GM21367 (cell line): ENCODE measurements around the gene SVIL.
A peak's percentile ranks its signal among the peaks of the same experiment; 100 is the strongest.
"Not testable (repeated sequence)": the region's sequence is repeated elsewhere in the genome, so short reads cannot be mapped to it uniquely, and the experiment has no call there.

ENCODE experiments used
- ATAC-seq: cut with Tn5 transposase; IDR thresholded peaks from one replicate; pipeline ENCODE4 v1.9.1; 2021; ENCODE audit not compliant: unreplicated experiment

SVIL gene

DNA sequence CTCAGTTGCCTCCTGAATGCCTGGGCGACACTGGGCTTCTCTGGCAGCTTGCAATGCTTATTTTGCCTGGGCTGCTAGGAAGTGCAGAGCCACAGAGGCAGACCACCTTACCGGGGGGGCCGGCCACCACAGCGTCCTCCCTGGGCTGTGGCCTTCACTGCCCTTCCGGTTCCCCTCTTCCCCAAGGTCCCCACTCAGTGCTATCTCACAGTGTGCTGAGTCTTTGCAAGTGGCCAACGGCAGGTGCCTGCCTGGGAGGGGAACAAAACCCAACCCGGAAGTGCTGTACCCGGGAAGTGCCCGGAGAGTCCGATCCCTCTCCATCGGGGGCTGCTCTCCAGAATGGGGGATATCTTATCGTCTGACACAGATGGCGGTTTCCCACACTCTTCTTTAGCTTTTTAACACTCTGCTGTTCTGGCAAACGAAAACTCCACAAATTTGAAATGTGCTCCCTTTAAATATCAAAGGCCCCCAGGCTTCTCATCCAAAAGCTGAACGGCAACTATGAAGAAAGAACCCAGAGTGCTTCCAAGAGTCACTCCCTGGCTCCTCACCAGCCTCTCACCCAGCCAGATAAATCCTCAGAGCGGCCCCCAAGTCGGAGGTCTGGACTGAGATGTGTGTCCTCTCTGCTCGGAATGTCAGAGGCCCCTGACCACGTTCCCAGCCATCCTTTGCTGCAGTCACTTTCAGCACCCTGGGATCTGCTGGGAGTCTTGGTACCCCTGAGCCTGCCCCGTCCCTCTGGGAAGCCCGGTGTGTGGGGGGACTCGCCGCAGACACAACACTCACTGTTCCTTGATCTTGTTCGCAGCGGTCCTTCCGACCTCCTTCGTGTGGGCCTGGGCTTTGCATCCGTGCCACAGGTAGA lies 165.1 kb downstream of the SVIL start:
- no peak for ATAC-seq

DNA sequence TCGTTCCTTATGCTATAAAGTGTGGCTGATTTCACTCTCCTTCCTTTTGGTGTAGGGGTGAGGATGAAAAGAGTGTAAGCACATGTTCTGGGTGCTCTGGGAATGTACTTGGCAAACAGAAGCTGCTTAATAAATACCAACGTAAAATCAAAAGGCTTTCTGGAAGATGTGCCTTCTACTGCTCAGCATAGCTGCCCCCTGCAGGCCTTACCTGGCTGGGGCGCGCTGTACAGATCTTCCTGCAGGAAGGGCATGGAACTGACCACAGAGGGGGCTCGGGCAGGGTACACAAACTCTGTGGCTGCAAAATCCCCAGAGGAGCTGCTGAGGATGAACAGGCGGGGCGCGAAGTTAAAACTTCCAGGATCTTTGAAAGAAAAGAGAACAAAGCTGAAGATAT lies 169.4 kb downstream of the SVIL start:
- ATAC-seq = no peak

DNA sequence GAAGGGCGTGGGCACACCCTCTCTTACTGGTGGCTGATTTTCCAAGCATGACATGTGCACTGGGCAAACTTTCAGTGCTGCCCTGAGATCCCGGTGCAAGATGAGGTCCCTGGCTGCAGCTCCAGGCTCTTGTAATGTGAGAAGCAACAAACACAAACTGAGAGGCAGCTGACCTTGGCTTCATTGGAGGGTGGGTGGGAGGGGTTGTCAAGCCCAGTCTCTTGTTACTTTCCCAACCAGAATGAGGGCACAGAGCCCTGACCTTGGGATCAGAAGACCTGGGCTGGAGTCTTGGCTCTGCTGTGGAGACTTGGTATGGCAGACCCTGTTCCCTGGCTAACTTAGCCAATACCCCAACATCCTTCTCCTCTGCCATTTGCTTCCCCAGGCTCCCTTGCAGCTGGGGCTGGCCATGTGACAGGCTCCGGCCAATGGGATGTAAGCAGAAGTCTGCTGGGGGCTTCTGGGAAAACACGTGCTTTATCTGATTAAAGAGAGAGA lies 170.1 kb downstream of the SVIL start:
- ATAC-seq = not testable (repeated sequence)

DNA sequence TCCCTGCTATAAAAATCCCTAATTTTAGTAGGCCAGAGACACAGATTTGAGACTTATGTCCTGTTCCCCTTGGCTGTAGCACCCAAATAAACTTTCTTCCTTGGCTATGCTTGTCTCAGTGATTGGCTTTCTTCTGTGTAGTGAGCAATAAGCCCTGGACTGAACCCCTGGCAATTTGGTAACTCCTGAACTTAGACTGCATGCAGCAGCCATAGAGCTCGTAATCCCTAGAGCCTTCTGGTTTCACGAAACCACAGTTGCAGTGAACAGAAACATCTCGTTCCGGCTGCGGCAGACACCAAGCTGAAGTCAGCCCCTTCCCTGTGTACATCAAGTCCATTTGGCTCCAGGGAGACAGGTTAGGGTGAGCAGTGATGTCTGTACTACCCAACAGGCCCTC lies 173.7 kb downstream of the SVIL start:
- ATAC-seq = no peak

DNA sequence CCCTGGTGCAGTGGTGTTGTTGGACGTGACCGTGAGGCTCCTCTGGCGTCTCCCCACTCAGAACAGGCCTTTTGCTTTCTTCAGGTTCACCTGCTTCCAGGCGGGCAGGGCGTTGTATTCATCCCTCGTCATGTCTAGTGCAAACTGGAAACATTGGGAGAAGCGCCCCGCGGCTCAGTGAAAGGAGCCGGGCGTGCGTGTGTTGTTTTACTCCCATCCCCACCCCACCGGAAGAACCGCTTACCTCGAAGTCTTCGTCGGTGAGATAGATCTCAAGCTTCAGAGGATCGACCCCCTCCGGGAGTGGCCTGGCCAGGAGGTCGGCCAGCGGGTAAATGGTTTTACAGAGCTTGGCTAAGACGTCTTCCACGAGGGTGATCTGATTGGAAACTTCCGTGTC lies 176.6 kb downstream of the SVIL start:
- ATAC-seq = not testable (repeated sequence)

DNA sequence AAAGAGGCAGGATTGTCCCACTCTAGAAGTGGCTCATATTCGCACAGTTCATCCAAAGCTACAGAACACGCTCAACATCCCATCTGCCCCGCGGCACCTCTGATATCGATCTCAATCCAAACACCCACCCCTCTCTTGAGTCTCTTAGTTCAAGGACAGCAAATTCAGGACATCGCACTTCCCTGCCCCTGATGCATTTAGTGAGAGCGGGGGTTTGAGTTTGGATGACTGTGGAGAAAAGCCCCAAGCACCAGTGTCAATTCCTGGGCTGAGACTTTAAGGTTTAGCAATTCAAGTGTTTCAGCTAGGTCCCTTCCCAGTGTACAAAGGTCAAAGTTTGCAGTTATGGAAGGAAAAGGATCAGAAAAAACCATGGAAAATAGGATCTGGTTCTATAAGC lies 179.7 kb downstream of the SVIL start:
- no peak for ATAC-seq

DNA sequence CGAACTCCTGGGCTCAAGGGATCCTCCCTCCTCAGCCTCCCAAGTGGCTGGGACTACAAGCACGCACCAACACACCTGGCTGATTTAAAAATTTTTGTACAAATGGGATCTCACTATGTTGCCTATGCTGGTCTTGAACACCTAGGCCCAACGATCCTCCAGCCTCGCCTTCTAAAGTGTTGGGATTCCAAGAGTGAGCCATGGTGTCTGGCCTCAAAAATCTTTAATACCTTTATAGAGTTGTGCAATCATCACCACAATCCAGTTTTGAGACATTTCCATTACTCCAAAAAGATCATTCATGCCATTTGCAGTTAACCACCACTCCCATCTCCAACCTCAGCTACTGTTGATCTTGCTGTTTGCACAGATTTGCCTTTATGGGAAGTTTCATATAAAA lies 180.5 kb downstream of the SVIL start:
- ATAC-seq = no peak

DNA sequence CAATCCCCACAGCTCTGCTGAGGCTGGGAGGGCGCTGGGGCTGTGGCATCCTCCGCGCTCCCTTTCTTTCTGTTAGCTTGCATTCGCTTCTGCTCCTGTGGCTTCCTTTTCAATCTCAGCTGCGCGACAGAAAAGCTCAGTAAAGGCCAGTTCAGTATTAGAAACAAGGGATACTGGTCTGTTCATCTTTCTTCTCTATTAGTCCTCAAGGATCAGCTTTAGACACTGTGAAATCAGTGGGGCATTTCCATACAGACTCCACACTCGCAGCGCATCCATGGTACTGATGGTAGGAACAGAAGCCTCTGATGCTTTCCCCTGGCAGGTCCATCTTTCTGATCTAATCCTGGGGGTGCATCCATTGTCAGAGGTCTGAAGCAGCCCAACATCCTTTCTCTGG lies 182.2 kb downstream of the SVIL start:
- ATAC-seq = no peak

DNA sequence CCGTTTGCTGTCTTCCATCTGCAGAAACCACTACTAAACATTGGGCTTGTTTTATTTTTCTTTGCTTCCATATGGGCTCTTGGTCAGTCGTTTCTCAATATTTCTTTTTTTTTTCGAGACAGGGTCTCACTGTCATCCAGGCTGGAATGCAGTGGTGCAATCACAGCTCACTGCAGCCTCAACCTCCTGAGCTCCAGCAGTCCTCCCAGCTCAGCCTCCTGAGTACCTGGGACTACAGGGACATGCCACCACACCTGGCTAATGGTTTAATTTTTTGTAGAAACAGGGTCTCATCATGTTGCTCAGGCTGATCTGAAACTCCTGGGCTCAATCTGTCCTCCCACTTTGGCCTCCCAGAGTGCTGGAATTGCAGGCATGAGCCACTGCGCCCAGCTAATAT lies 182.8 kb downstream of the SVIL start:
- ATAC-seq = no peak

DNA sequence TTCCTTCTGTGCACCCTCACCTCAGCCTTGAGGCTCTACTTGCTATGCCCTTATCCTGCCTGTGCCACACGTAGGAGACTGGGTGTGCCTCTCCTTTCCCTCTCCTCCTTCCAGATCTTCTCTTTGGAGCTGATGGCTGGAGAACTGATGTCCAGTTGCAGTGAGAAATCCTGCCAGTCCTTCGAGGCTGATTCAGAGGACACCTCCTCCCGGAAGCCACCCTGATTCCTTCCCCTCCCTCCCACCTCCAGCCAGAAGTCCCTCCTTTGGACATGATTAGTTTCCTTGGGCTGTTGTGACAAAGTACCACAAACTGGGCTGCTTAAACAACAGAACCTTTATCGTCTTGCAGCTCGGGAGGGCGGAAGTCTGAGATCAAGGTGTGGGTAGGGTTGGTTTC lies 184.4 kb downstream of the SVIL start:
- no peak for ATAC-seq

DNA sequence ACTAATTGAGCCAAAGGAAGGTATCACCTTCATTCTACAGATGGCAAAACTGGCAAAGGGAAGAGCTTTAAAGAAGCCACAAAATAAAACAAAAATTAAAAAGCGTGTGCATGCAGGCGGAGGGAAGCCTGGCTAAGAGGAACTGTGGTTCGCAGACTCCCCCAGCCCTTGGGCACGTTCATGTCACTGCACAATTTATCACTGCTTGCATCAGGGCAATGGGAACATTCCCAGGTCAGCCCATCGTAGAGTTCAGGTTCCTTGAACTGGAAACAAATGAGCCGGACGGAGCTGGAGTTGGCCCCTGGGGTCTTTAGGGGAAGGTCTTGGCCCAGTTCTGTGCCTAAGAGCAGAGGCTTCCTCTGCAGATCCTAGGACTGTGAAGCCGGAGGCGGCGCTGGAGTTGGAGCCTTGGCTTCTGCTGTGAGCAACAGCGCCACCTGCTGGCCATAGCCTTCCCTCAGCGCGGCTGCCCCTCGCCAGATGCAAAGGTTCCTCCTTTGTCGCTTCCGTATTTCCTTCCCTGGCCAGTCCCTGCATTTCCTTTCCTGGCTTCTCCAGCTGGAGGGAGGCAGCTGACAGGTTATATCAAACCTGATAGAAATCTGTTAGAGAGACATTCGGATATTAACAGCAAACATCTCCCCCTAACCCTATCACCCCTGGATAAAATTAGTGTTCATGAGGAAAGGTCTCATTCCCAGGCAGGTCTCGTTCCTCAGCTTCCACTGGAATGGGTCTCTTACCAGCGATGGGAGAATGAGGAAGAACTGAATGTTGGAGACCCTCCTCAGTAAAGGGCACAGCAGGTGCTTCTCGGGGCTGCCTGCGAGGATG lies 185.8 kb downstream of the SVIL start:
- peak; percentile 83 for ATAC-seq

DNA sequence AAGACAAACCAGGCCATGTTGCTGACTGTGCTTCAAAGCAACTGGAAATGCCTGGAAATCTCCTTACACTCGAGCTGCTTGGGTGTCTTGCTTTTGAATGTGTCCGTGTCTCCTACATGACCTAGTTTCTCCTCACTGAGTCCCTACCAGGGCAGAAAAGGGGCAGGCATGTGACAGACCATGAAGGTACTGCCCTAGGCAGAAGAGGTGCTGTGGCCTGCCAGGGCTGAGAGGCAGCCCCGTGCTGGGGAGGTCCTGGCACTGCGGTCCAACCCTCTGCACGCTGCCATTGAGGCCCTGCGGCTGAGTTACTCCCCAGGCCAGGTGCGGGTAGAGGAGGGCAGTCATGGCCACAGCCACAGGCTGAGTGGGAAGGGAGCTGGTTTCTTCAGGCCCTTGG lies 186.6 kb downstream of the SVIL start:
- no peak for ATAC-seq

DNA sequence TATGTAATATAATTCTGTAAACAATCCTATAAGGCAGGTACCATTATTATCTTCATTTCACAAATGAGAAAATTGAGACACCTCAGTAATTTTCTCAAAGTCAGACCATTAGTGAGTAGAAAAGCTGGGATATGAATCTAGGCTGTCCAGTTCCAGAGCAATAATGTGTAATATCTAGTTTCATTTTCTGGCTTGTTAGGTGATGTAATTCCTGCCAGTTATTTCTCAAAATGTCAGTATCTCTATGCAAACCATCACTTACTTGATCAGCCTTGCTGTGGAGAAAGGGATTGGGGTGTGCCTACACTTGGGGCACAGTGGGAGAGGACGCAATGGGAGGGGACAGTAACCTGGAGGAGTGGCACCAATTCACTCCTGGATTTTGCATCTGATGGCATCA lies 188.4 kb downstream of the SVIL start:
- no peak for ATAC-seq

DNA sequence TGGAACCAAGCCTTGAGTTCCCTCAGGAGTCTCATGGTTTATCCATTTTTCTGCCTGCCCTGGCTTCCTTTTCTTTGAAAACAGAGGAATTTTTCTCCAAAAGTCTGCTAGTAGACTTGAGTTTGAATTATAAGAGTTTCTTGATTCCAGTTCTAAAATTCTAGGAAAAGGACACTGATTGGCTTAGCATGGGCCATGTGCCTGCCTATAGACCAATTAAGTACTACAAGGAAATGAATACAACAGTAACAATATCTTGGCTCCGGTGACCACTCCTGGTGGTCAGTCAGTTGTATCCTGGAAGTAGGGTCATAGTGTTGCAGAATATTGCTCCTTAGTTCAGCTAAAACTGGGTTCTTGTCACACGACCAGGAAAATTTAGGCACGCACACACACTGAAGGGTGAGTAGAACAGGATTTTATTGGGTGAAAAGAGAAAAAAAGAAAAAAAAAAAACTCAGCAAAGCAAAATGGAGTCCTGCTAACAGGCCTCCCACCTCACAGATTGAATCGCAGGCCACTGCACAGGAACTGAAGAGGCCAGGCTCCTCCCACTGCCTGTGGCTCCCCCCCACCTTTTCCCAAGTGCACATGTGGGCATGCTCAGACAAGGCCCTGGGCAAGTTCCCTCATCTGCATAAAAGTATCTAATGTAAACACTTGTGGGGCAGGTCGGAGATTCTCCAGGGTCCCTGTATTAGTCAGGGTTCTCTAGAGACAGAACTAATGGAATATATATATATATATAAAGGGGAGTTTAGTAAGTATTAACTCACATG lies 190.8 kb downstream of the SVIL start:
- no peak for ATAC-seq

DNA sequence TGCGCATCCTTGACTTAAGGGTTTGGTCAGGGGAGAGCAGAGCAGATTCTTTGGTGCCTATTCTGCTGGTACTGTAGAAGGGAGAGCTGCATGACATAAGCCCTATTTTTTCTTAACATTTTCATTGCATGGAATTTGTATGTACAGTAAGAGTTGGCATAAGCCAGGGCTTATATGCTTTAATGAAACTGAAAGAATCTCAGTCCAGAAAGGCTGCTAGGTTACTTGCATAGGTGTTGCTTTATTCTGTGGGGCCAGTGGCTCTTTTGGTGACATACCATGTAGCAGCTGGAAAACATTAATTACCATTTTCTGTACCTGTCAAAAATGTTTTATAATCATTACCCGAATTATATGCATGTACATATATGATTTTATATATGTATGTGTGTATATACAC lies 193.8 kb downstream of the SVIL start:
- ATAC-seq = no peak

DNA sequence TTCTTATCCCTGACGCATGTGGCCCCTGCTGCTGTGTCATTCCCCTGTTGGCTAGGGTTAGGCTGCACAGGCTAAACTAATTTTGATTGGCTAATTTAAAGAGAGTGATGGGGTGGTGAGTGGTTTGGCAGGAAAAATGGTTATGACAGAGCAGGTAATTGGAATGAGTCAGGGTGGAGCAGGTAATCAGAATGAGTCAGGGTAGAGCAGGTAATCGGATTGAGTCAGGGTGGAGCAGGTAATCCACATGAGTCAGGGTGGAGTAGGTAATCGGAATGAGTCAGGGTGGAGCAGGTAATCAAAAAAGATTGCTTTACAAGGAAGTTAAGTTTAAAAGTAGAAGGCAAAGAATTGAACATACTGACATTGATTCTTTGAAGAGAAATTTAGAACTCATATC lies 195.8 kb downstream of the SVIL start:
- ATAC-seq = not testable (repeated sequence)

DNA sequence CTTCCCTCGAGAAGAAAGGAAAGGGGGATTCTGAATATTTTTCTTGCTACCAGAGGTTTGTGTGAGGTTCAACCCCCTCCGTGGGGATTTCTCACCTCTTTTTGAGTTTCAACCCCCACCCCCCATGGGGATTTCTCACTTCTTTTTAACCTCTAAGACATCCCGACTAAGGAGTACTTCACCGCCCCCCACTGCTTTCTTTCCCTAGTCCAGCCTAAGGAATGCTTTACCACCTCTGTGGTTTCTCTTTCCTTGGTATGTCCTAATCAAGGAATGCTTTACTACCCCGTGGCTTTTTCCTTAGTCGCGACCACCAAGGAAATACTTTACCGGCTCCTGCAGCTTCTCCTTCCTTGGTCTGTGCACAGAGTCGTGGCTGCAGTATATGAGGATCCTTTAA lies 196.5 kb downstream of the SVIL start:
- ATAC-seq = no peak

DNA sequence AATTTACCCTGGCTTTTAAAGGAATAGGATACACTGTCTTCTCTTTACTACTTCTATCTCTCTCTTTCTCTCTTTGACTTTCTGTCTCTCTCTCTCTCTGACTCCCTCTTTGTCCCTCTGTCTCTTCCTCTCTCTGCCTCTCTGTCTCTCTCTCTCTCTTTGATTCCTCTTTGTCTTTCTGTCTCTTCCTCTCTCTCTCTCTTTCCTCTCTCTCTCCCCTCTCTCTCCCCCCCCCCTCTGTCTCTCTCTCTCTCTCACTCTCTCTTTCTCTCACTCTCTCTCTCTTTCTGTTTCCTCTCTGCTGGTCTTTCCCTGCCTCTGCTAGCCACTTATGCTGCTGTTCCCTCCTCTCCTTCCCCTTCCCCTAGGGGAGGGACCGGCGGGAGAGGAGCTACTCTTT lies 196.9 kb downstream of the SVIL start:
- ATAC-seq = no peak

DNA sequence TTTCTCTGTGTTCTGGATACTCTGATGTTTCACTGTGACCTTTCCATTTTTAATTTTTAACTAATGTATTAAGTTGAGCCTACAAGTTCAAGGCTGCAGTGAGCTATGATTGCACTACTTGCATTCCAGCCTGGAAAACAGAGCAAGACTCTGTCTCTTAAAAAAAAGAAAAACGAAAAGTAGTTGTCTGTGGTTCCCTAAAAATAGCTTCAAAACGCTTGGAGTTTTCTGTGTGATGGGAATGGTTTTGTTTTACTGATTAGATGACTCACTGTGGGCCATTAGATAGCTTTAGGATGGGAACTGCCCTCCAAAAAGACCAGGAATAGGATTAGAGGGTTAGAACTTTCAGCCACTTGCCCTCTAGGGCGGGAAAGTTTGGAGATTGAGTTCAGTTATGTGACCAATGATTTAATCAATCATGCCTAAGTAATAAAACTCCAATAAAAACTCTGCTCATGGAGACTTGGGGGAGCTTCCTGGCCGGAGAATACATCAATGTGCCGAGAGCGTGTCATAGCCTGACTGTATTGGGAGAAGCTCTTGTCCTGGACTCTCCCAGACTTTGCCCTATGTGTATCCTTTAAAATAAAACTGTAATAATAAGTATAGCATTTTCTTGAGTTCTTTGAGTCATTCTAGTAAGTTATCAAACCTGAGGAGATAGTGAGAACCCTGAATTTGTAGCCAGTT lies 198.8 kb downstream of the SVIL start:
- ATAC-seq = no peak

DNA sequence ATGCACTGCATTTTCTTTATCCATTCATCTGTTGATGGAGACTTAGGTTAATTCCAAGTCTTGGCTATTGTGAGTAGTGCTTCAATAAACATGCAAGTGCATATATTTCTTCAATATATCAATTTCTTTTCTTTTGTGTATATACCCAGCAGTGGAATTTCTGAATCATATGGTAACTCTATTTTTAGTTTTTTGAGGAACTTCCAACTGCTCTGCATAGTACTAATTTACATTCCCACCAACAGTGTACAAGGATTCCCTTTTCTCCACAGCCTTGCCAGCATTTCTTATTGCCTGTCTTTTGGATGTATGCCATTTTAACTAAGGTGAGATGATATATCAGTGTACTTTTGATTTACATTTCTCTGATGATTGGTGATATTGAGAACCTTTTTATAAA lies 200.7 kb downstream of the SVIL start:
- no peak for ATAC-seq

DNA sequence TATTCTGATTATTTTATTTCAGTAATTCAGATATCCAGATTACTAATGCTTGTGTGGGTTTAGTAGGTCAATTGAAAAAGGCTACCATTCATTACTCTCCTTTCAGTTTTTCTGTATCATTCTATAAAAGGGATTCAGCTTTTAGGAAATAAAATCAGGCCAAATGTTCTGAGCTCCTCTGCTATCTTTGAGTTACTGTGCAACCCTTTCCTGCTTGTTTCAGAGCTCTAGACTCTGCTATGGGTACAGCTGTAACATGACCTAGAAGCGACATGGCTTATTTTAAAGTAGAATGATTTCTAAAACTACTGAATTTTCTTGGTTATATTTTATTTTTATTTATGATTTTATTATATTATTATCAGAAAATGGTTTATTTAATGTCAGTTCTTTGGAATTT lies 203.1 kb downstream of the SVIL start:
- ATAC-seq = no peak
